HG02852 (cell line): ENCODE measurements around the gene PRSS12.
"Not testable (repeated sequence)": the region's sequence is repeated elsewhere in the genome, so short reads cannot be mapped to it uniquely, and the experiment has no call there.

Source experiments
- ATAC-seq: cut with Tn5 transposase; IDR thresholded peaks from one replicate; pipeline ENCODE4 v1.9.1; 2021; ENCODE audit warnings: mild to moderate bottlenecking, moderate library complexity; ENCODE audit not compliant: unreplicated experiment

PRSS12 gene

DNA sequence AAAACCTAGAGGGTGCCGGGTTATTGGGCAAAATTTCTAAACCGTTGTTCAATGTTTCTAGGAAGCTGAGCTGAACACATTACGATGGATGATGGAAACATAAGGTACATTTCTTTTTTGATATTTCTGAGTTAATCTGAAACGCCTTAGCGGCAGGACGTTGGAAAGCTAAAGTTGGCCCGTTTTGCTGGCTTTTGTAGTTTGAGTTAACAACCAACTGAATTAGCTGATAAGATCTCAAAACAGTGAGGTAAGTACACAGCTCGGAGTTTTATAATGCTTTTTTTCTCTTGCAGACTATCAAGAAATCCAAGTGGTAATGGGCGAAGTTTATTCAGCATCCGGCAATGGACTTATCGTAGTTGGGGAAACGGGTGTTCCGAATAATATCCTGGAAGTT is 73.5 kb downstream of the PRSS12 start:
- ATAC-seq, result no peak

DNA sequence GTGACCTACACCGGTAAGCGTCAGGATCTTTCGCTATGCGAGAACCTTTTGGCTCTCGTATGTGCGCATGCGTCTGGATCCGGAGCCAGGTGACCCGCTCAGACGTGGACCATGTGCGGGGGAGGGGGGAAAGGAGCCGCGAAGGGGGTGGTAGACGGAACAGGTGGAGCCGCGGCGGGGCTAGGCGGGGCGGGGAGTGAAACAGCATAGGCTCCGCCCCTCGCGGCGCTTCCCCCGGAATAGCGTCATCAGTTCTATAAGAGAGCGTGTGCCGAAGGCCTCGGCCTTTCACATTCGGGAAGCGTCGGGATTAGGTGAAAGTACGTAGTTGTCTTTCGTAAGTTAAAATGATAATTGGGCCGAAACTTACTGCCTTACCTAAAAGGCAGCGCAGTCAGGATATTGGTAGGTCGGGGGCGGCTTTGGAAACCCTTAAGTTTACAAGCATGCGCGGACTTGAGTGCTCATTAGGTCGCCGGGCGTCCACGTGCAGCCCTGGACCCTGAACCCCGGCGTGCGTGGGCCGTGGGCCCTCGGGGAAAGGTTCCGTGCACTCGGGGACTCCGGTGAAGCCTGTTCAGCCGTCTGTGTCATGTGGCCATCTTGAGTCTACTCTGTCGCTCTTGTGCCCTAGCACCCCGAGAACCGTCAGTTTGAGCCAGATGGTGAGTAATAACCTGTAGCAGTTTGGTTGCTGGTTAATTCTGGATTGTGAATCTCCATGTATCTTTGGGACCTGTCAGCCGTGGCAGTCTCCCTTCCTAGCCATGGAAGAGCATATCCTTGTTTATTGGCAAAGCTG is 74.1 kb downstream of the PRSS12 start:
- peak; percentile 88 for ATAC-seq

- ATAC-seq, result no peak
These were observed 75.6 kb downstream of the PRSS12 start for GRCh38 chr4:118277243-118277642.

GRCh38 chr4:118276580-118276979 is 76.2 kb downstream of the PRSS12 start:
- no peak for ATAC-seq

GRCh38 chr4:118273642-118274041 is 79.2 kb downstream of the PRSS12 start:
- ATAC-seq, result no peak

GRCh38 chr4:118271788-118272187 is 81.0 kb downstream of the PRSS12 start:
- ATAC-seq, result no peak

DNA sequence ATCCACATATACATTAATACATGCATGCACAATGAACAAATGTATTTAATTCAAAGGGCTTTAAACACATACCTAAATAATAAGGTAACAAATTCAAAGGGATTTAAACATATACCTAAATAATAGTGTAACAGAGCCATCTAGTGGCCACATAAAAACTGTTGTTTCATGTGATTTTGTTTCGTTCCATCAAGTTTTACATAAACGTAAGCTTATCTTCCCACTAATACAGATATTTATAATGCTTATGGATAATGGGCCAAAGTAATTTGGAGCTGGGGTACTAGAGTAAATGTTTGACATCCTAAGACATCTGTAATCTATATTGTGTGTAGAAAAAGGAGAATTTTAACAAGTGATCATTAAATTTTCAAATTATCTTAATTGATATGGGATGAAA is 82.3 kb downstream of the PRSS12 start:
- ATAC-seq, result peak; percentile 57

- no peak for ATAC-seq
These were observed 84.0 kb downstream of the PRSS12 start for GRCh38 chr4:118268780-118269179.

GRCh38 chr4:118266145-118266496 is 86.7 kb downstream of the PRSS12 start:
- ATAC-seq, result not testable (repeated sequence)

DNA sequence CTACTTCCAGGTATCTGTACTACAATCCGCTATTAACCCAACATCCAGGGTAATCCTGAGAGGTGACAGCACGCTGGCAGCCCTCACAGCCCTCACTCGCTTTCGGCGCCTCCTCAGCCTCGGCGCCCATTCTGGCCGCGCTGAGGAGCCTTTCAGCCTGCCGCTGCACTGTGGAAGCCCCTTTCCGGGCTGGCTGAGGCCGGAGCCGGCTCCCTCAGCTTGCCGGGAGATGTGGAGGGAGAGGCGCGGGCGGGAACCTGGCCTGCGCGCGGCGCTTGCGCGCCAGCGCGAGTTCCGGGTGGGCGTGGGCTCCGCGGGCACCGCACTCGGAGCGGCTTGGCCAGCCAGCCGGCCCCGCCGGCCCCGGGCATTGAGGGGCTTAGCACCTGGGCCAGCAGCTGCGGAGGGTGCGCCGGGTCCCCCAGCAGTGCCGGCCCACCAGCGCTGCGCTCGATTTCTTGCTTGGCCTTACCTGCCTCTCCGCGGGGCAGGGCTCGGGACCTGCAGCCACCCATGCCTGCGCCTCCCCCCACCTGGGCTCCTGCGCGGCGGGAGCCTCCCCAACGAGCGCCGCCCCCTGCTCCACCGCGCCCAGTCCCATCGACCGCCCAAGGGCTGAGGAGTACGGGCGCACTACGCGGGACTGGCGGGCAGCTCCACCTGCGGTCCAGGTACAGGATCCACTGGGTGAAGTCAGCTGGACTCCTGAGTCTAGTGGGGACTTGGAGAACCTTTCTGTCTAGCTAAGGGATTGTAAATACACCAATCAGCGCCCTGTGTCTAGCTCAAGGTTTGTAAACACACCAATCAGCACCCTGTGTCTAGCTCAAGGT is 87.3 kb downstream of the PRSS12 start:
- ATAC-seq, result no peak

DNA sequence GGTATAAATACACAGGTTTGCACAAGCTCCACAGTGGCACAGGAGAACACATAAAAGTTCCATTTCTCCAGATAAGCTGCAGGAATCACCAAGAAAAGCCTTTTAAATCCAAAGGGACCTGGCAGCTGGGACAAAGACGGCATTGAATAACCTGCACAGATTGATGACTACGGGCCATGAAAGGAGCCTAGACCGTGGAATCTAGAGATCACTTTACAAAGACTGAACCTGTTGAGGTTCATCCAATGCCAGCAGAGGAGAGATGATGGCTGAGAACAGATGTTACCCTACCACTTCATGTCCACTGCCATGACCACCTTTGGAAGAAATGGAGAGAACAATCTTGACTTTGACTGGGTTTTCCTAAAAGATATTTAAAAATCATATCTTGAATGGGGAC is 88.7 kb downstream of the PRSS12 start:
- no peak for ATAC-seq

- ATAC-seq, result no peak
These were observed 92.5 kb downstream of the PRSS12 start for GRCh38 chr4:118260309-118260708.

GRCh38 chr4:118259111-118259510 is 93.7 kb downstream of the PRSS12 start:
- no peak for ATAC-seq

DNA sequence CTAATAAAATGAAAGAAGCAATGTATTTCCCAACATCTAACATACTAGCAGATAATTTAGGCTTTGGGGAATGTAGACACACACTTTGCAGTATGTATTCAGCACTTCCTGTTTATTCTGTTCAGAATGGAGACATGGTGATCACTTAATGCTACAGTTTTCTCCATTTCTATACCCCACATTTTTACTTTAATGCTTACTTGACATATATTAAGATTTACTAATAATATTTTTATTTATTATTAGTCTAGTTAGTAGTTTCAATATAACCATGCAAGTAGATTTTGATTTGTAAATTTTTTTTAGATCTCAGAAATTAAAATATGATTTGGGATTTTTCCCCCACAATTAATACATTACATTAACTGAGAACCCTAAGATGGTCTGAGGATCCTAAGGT is 98.4 kb downstream of the PRSS12 start:
- ATAC-seq, result no peak

GRCh38 chr4:118249890-118250289 is 102.9 kb downstream of the PRSS12 start:
- no peak for ATAC-seq

DNA sequence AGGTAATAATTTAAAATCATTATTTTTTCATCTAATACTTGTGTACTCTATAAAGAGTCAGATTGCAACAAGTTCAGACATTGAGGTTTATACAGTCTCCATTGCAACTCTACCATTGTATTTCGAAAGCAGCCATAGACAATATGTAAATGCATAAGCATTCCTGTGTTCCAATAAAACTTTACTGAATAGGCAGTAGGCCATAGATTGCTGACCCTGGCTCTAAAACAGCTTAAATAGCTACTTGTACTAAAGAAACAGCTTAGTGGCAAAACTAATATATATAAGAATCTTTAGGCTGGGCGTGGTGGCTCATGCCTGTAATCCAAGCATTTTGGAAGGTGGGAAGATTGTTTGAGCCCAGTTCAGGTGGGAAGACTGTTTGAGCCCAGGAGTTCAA is 115.3 kb downstream of the PRSS12 start:
- no peak for ATAC-seq

DNA sequence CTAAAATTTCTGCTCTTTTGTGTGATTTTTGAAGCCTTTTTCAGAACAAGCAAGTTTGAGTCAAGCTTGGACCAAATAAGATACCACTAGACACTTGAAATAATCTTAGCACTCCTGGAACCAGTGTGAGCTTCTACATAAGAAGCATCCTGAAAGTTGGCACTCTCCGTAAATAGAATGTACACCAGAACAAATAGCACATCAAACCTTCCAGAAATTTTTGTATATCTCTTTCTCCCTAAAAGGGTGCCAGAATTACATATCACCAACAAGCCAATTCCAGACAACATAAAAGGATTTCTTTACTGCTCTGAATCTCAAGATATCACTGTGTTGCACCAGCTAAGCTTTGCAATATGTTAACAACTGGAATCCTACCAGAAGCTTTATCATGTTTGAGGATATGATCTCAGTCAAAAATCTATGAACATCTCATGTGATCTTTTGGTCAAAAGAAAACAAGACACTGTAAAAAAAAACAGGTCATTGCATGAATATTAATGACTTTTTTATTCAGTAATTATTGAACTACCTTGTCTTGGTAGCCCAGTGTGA is 117.2 kb downstream of the PRSS12 start:
- no peak for ATAC-seq
